Progenitor cell of endocrine pancreas (in vitro differentiated cells): ENCODE results near the gene GMPR2. TPM values are rescaled to one million over a fixed set of nuclear protein-coding genes. Genes with fewer than 3 reads are reported as not detected.

Source experiments
- DNase-seq: peaks from one replicate; pipeline ENCODE4 v3.0.0; 2021; ENCODE audit warnings: low spot score; ENCODE audit not compliant: unreplicated experiment
- H3K27ac Mint-ChIP-seq: 2 replicates; pipeline ENCODE4 v1.8.0; 2021; ENCODE audit warnings: mild to moderate bottlenecking, moderate library complexity, mixed read lengths
- H3K27me3 Mint-ChIP-seq: 2 replicates; pipeline ENCODE4 v1.8.0; 2021; ENCODE audit warnings: mixed read lengths
- H3K36me3 Mint-ChIP-seq: 2 replicates; pipeline ENCODE4 v1.8.0; 2022; ENCODE audit warnings: mixed read lengths; ENCODE audit not compliant: insufficient read depth
- H3K4me1 Mint-ChIP-seq: 2 replicates; pipeline ENCODE4 v1.8.0; 2021; ENCODE audit warnings: low read depth, mixed read lengths
- H3K4me3 Mint-ChIP-seq: 2 replicates; pipeline ENCODE4 v1.8.0; 2021; ENCODE audit warnings: low read depth, mild to moderate bottlenecking, moderate library complexity, mixed read lengths
- H3K9me3 Mint-ChIP-seq: 2 replicates; pipeline ENCODE4 v1.8.0; 2021; ENCODE audit warnings: low read depth, mixed read lengths
- total RNA-seq: library from RNA; stranded (reverse); gene quantifications from 2 replicates; pipeline ENCODE4 v1.2.1, GENCODE V29; 2021
- TF ChIP-seq, protein P1 (sequence below): fragments of 200-600 bp; sonication (generic); IDR thresholded peaks from one replicate; pipeline ENCODE4 v1.5.0; 2021; ENCODE audit warnings: antibody characterized with exemption, mild to moderate bottlenecking; ENCODE audit not compliant: unreplicated experiment

GMPR2 gene
- total RNA-seq, 1 donor from 2014 or later, result 73.6 TPM

DNA sequence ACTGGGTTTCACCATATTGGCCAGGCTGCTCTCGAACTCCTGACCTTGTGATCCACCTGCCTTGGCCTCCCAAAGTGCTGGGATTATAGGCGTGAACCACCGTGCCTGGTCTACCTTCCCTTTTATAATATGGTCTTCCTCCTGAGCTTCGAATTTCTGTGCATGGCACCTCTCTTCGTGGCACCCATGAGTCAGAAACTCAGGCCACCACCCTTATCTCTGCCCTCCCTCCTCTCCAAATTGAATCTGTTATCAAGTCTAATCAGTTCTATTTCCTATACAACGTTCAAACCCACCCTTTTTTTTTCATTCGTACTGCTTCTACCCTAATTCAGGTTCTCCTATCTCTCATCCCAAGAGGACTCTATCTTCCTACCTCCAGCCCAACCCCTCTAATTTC lies 14.7 kb downstream of the GMPR2 start:
- Mint-ChIP-seq H3K4me3 (no peak overlapping the region), H3K27ac (no peak overlapping the region)

DNA sequence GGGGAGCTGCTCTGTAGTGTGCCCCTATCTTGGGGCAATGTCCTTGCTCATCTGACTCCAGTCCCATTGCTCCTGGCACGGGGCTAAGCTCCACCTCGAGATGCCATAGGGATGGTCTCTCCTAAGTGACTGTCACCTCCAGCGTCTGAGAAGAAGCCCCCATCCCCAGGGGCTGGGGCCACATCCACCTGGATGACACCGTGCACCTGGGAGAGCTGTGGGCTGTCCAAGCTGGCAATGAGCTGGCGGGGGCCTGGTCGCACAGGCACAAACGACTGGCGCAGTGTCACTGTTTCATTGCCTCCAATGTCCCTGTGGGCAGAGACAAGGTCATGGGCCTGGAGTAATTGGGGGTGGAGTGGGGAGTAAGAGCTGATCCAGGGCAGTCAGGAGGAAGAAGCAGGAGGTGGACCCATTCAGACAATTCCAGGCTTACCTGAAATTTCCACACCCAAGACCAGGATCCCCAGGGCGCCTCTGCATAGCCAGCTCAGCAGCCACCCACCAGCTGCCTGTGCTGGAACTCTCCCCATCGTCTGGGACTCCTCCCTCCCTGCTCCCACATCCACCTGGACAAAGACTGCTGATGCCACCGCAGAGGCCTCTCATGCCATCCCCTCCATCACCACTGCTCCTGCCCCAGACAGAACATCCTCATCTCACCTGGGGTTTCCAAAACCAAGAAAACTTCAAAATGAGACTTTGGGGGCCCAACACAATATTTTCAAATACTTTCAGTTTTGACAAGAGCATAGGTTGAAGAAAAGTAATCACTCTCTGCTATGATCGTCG lies 16.7 kb downstream of the GMPR2 start:
- peaks cover 2% of the 10 kb centered on the region for H3K4me1 Mint-ChIP-seq
- H3K27me3 Mint-ChIP-seq, result no peaks in the 10 kb centered on the region
- H3K27ac Mint-ChIP-seq, result peak overlapping the region; percentile 86
- no peak overlapping the region for H3K4me3 Mint-ChIP-seq
- no peaks in the 10 kb centered on the region for H3K9me3 Mint-ChIP-seq
- TF ChIP-seq, protein P1, sequence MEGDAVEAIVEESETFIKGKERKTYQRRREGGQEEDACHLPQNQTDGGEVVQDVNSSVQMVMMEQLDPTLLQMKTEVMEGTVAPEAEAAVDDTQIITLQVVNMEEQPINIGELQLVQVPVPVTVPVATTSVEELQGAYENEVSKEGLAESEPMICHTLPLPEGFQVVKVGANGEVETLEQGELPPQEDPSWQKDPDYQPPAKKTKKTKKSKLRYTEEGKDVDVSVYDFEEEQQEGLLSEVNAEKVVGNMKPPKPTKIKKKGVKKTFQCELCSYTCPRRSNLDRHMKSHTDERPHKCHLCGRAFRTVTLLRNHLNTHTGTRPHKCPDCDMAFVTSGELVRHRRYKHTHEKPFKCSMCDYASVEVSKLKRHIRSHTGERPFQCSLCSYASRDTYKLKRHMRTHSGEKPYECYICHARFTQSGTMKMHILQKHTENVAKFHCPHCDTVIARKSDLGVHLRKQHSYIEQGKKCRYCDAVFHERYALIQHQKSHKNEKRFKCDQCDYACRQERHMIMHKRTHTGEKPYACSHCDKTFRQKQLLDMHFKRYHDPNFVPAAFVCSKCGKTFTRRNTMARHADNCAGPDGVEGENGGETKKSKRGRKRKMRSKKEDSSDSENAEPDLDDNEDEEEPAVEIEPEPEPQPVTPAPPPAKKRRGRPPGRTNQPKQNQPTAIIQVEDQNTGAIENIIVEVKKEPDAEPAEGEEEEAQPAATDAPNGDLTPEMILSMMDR, result no peak
- no peak for DNase-seq
- H3K36me3 Mint-ChIP-seq, result no peaks in the 10 kb centered on the region

More for the DNA sequence above, 14.7 kb downstream of the GMPR2 start:
- H3K27me3 Mint-ChIP-seq, result no peaks in the 10 kb centered on the region
- no peak for DNase-seq
- H3K9me3 Mint-ChIP-seq, result no peaks in the 10 kb centered on the region
- TF ChIP-seq, protein P1, result no peak
- H3K4me1 Mint-ChIP-seq, result peaks cover 8% of the 10 kb centered on the region
- no peaks in the 10 kb centered on the region for H3K36me3 Mint-ChIP-seq

DNA sequence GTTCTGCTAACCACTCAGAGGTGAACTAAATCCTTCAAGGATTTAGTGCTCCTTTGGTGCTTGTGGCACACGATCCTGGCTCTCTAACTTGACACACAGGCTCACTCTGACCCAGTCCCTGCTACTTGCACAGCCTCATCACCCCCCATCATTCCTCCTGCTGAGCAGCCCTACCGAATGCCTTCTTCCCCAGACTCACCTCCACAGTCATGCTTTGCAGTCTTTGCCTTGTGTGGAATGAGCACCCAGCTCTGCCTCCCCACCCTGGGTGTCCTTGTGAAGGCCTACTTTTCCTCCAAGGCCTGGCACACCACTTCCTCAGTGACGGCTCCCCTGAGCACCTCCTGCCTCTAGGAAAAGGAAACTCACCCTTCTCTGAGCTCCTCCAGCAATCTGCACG lies 17.6 kb downstream of the GMPR2 start:
- Mint-ChIP-seq H3K36me3 (no peaks in the 10 kb centered on the region), H3K27ac (no peak overlapping the region), H3K27me3 (no peaks in the 10 kb centered on the region), H3K4me1 (no peaks in the 10 kb centered on the region), H3K9me3 (no peaks in the 10 kb centered on the region), H3K4me3 (no peak overlapping the region)
- TF ChIP-seq, protein P1, result no peak
- DNase-seq, result no peak

DNA sequence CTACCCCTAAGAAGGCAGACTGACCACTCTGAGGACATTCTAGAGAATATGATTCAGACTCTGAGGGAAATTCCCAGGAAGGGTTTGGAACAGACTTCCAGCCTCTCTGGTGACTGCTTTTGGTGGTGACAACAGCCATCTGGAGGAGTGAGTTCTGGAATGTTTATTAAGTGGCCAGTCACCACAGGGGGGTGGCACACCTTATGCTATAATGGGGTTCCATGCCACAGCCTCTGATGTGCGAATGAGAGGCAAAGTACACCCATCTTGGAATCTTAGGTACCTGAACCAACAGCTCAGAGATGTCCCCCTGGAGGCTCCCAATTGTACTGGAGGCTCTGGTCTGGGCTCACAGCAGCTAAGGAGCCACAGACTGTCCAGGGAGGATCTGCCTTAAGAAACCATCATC lies 19.2 kb downstream of the GMPR2 start:
- DNase-seq, result no peak
- TF ChIP-seq, protein P1, result no peak
- Mint-ChIP-seq H3K4me3 (no peak overlapping the region), H3K4me1 (no peaks in the 10 kb centered on the region), H3K36me3 (no peaks in the 10 kb centered on the region), H3K27me3 (no peaks in the 10 kb centered on the region), H3K9me3 (no peaks in the 10 kb centered on the region), H3K27ac (no peak overlapping the region)

DNA sequence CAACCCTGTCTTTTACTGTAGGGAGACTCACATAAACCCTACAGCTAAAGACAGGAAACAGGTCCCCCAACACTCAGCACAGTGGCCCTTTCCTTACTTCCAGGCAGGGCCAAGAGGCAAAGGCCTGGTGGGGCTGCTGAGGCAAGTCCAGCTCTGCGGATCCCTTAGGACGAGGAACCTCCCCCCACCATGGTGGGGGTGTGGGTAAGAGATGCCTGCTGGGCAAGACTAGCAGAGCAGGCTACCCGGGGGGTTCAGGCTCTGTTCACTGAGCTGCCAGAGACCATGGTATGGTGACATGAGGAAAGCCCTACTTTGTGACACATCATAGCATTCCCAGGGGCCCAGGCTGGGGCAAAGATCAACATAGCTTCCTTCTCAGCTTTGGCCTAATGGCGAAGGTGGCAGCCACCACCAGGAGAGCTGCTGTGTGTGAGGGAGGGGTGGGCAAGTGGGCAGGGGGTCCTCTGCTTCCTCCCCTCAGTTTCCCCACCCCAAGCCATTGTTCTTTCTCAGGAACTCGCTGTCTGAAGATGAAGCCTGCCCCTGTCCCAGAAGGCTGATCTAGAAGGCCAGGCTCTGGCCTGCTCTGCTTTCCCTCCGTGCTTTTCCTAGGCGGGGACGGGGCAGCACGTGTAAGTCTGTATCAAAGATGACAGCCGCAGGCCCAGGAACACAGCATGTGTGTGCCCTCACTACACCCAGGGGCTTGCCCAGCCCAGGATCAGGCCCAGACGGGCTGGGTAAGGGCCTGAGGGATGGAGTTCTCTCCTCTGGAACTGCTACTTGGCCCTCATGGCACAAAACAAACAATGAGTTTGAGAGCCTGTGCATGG lies 19.8 kb downstream of the GMPR2 start:
- DNase-seq, result no peak
- Mint-ChIP-seq H3K4me3 (no peak overlapping the region), H3K36me3 (no peaks in the 10 kb centered on the region), H3K4me1 (no peaks in the 10 kb centered on the region), H3K27ac (peak overlapping the region; percentile 49), H3K9me3 (no peaks in the 10 kb centered on the region), H3K27me3 (no peaks in the 10 kb centered on the region)
- TF ChIP-seq, protein P1, result no peak
